B cell (primary cell): ENCODE data around the gene NOS2. TPM values are rescaled to one million over a fixed set of nuclear protein-coding genes. Genes with fewer than 3 reads are reported as not detected.

Experiments used
- ATAC-seq: fragments of 200-7000 bp; cut with Tn5 transposase; one replicate; pipeline ENCODE4 v1.10.0; 2021; ENCODE audit warnings: low read depth, mild to moderate bottlenecking, moderate number of reproducible peaks, moderate library complexity
- CTCF ChIA-PET: fragments of 350-600 bp; sonication (Branson Sonifier 250); formaldehyde crosslinking; loops from one replicate; lab custom pipeline; 2021; ENCODE audit warnings: antibody characterized with exemption, inconsistent platforms; lab: Charles Lee
- POLR2A ChIA-PET: fragments of 350-600 bp; sonication (Branson Sonifier 250); formaldehyde crosslinking; loops from one replicate; lab custom pipeline; 2021; ENCODE audit warnings: antibody characterized with exemption; lab: Charles Lee
- DNase-seq: peaks from one replicate; pipeline ENCODE4 v3.0.0; 2013
- H2AFZ ChIP-seq: 2 replicates; pipeline ENCODE4 v1.6.1; 2012; ENCODE audit warnings: mild to moderate bottlenecking, low read depth, low read length; ENCODE audit not compliant: insufficient read depth, poor library complexity, severe bottlenecking
- H3K27ac ChIP-seq, 2 donors: 1 replicate in 1 of 2; 2 replicates in 1 of 2; pipeline ENCODE4 v1.5.1; 2012 to 2013; ENCODE audit warnings: low read length in 2 of 2, mild to moderate bottlenecking in 2 of 2, moderate library complexity in 1 of 2
- H3K27me3 ChIP-seq, 4 experiments: fragments of 200-600 bp in 1 of 4; sonication (generic) in 1 of 4; replicated peaks in 1 of 4; 1 replicate in 2 of 4; 2 replicates in 2 of 4; pipeline versions ENCODE4 v1.6.1 to v1.7.0; 2013 to 2016; ENCODE audit warnings: low read length in 3 of 4, mild to moderate bottlenecking in 2 of 4, mixed read lengths in 1 of 4, moderate library complexity in 1 of 4; ENCODE audit not compliant: insufficient read depth in 4 of 4, control insufficient read depth in 3 of 4; ENCODE audit errors: control extremely low read depth in 1 of 4
- H3K36me3 ChIP-seq, 2 experiments: replicated peaks in 1 of 2; 1 replicate in 1 of 2; 2 replicates in 1 of 2; pipeline versions ENCODE4 v1.6.1 to v1.7.1; 2013; ENCODE audit warnings: low read length in 1 of 2; ENCODE audit not compliant: insufficient read depth in 2 of 2, control insufficient read depth in 1 of 2; ENCODE audit errors: control extremely low read depth in 1 of 2, extremely low read depth in 1 of 2
- H3K4me1 ChIP-seq, 2 donors: fragments of 200-600 bp in 1 of 2; sonication (generic) in 1 of 2; 1 replicate in 1 of 2; 2 replicates in 1 of 2; pipeline versions ENCODE4 v1.5.1 to v1.6.1; 2013 to 2017; ENCODE audit warnings: low read length in 2 of 2; ENCODE audit not compliant: control insufficient read depth in 2 of 2, insufficient read depth in 2 of 2
- H3K4me2 ChIP-seq: replicated peaks from 2 replicates; pipeline ENCODE3; 2012; ENCODE audit warnings: mild to moderate bottlenecking, low read depth, low read length; ENCODE audit not compliant: poor library complexity, severe bottlenecking
- H3K4me3 ChIP-seq, 5 experiments: fragments of 200-600 bp in 1 of 5; sonication (generic) in 1 of 5; 1 replicate in 3 of 5; 2 replicates in 2 of 5; pipeline versions ENCODE4 v1.5.1 to v1.7.0; 2011 to 2016; ENCODE audit warnings: low read length in 4 of 5, mild to moderate bottlenecking in 4 of 5, low read depth in 2 of 5, control low read depth in 1 of 5, moderate library complexity in 1 of 5; ENCODE audit not compliant: insufficient read depth in 1 of 5; ENCODE audit errors: control extremely low read depth in 1 of 5, extremely low read depth in 1 of 5
- H3K79me2 ChIP-seq: fragments of 200-600 bp; sonication (generic); one replicate; pipeline ENCODE4 v1.6.0; 2016; ENCODE audit warnings: low read length; ENCODE audit not compliant: control insufficient read depth, insufficient read depth
- H3K9ac ChIP-seq: fragments of 200-600 bp; sonication (generic); 2 replicates; pipeline ENCODE4 v1.6.1; 2017; ENCODE audit warnings: mild to moderate bottlenecking, low read length, moderate library complexity
- H3K9me3 ChIP-seq, 3 donors: one replicate each; pipeline versions ENCODE4 v1.6.1 to v1.7.1; 2013; ENCODE audit warnings: low read length in 2 of 3; ENCODE audit not compliant: control insufficient read depth in 2 of 3, insufficient read depth in 1 of 3; ENCODE audit errors: control extremely low read depth in 1 of 3
- H4K20me1 ChIP-seq: 2 replicates; pipeline ENCODE4 v1.6.0; 2012; ENCODE audit warnings: mild to moderate bottlenecking, low read length; ENCODE audit not compliant: insufficient read depth, control insufficient read depth, poor library complexity, severe bottlenecking
- H3K27ac Mint-ChIP-seq: one replicate; pipeline ENCODE4 v1.8.0; 2021; ENCODE audit warnings: mixed read lengths
- H3K27me3 Mint-ChIP-seq: one replicate; pipeline ENCODE4 v1.8.0; 2021; ENCODE audit warnings: mixed read lengths
- H3K4me1 Mint-ChIP-seq: one replicate; pipeline ENCODE4 v1.8.0; 2021; ENCODE audit warnings: mixed read lengths
- H3K4me3 Mint-ChIP-seq: one replicate; pipeline ENCODE4 v1.8.0; 2021; ENCODE audit warnings: mixed read lengths
- H3K9me3 Mint-ChIP-seq: one replicate; pipeline ENCODE4 v1.8.0; 2022; ENCODE audit warnings: mixed read lengths; ENCODE audit not compliant: insufficient read depth
- CTCF ChIP-seq: fragments of 200-600 bp; IDR thresholded peaks from one replicate; pipeline ENCODE4 v1.8.0; 2022; ENCODE audit warnings: antibody characterized with exemption, mild to moderate bottlenecking
- EZH2 ChIP-seq: IDR thresholded peaks from 2 replicates; pipeline ENCODE4 v1.6.1; 2012; ENCODE audit warnings: borderline replicate concordance, low read depth, mild to moderate bottlenecking, moderate library complexity, low read length; ENCODE audit not compliant: insufficient read depth, poor library complexity, severe bottlenecking
- whole genome bisulfite sequencing: methylation state at CpG from one replicate; pipeline ENCODE4 v1.1.5; 2013; ENCODE audit warnings: missing lambda C conversion rate; ENCODE audit not compliant: insufficient coverage; 5-methylcytosine and 5-hydroxymethylcytosine counted together
- intact Hi-C: fragments of 100-400 bp; cut with micrococcal nuclease; formaldehyde crosslinking; loops from one replicate; pipeline ENCODE4 v1.10.0; 2022
- polyA plus RNA-seq: library from polyadenylated mRNA; depleted of rRNA; stranded (reverse); fragments of >200 nt; gene quantifications from 2 replicates; pipeline ENCODE4 v1.2.3, GENCODE V29; 2012
- total RNA-seq, 2 donors: library from RNA; stranded (reverse); fragments of 120-200 nt in 1 of 2; gene quantifications; 1 replicate in 1 of 2; 2 replicates in 1 of 2; pipeline versions ENCODE4 v1.2.3 to v1.2.4, GENCODE V29; 2013 to 2022

Gene NOS2
- total and polyA plus RNA-seq, 2 donors (not counting 1 experiment from before 2014, with no cell fraction given): 0.12 TPM

GRCh38 chr17:27780828-27781404 is 19.4 kb downstream of the NOS2 start:
- Histone ChIP-seq H3K27ac (no peak overlapping the region), H3K9me3 (no peaks in the 10 kb centered on the region), H3K36me3 (no peaks in the 10 kb centered on the region), H3K4me3 (no peak overlapping the region), H3K27me3 (no peaks in the 10 kb centered on the region), H3K4me2 (no peak overlapping the region), H3K9ac (no peak overlapping the region), H2AFZ (no peak overlapping the region), H4K20me1 (no peaks in the 10 kb centered on the region), H3K4me1 (no peaks in the 10 kb centered on the region), H3K79me2 (no peaks in the 10 kb centered on the region)
- TF ChIP-seq CTCF (no peak), EZH2 (no peak)
- no peak overlapping the region for H3K27ac Mint-ChIP-seq
- H3K4me3 Mint-ChIP-seq: no peak overlapping the region
- H3K4me1 Mint-ChIP-seq: no peaks in the 10 kb centered on the region
- WGBS: 93% methylated on average over 20 of the region's 20 CpGs
- H3K9me3 Mint-ChIP-seq: no peaks in the 10 kb centered on the region
- intact Hi-C loops: no loop called here
- ATAC-seq (no peak), DNase-seq (no peak)
- ChIA-PET POLR2A (no interaction called here), CTCF (no interaction called here)
- peaks cover 9% of the 10 kb centered on the region for H3K27me3 Mint-ChIP-seq

- no peak overlapping the region for H3K4me3 Mint-ChIP-seq
- ATAC-seq (no peak), DNase-seq (no peak)
- H3K4me1 ChIP-seq: no peaks in the 10 kb centered on the region
- H3K4me2 ChIP-seq: no peak overlapping the region
- WGBS: 91% methylated on average over 4 of the region's 8 CpGs
- no peak overlapping the region for H3K27ac ChIP-seq
- no peaks in the 10 kb centered on the region for H3K79me2 ChIP-seq
- TF ChIP-seq EZH2 (no peak), CTCF (no peak)
- intact Hi-C loops: no loop called here
- no peaks in the 10 kb centered on the region for H3K4me1 Mint-ChIP-seq
- H3K9me3 Mint-ChIP-seq: no peaks in the 10 kb centered on the region
- no peak overlapping the region for H3K9ac ChIP-seq
- ChIA-PET CTCF (no interaction called here), POLR2A (no interaction called here)
- no peak overlapping the region for H3K4me3 ChIP-seq
- no peaks in the 10 kb centered on the region for H3K9me3 ChIP-seq
- no peaks in the 10 kb centered on the region for H4K20me1 ChIP-seq
- H3K27ac Mint-ChIP-seq: no peak overlapping the region
- H2AFZ ChIP-seq: no peak overlapping the region
- no peaks in the 10 kb centered on the region for H3K27me3 ChIP-seq
- no peaks in the 10 kb centered on the region for H3K36me3 ChIP-seq
- H3K27me3 Mint-ChIP-seq: peaks cover 9% of the 10 kb centered on the region
These were observed 20.1 kb downstream of the NOS2 start for GRCh38 chr17:27780092-27780827.
